Mononuclear cell (primary cell): Measurements from ENCODE around the gene TRAIP. TPM values are rescaled to one million over a fixed set of nuclear protein-coding genes. Genes with fewer than 3 reads are reported as not detected.

Experiments
- H3K27me3 ChIP-seq: 2 replicates; pipeline ENCODE4 v1.6.0; 2011; ENCODE audit warnings: low read length, control low read depth; ENCODE audit not compliant: insufficient read depth
- H3K4me1 ChIP-seq: 2 replicates; pipeline ENCODE4 v1.5.1; 2011; ENCODE audit warnings: mild to moderate bottlenecking, low read length, control low read depth; ENCODE audit not compliant: insufficient read depth
- H3K4me3 ChIP-seq: 2 replicates; pipeline ENCODE4 v1.5.1; 2011; ENCODE audit warnings: mild to moderate bottlenecking, low read length, moderate library complexity
- H3K9me3 ChIP-seq: 2 replicates; pipeline ENCODE4 v1.5.1; 2011; ENCODE audit warnings: low read depth, mild to moderate bottlenecking, control low read depth, low read length
- total RNA-seq: library from RNA; depleted of rRNA; stranded (reverse); fragments of >200 nt; gene quantifications from one replicate; pipeline ENCODE4 v1.2.3, GENCODE V29; 2012

TRAIP gene
- total RNA-seq, 1 donor, result 3.3 TPM

DNA sequence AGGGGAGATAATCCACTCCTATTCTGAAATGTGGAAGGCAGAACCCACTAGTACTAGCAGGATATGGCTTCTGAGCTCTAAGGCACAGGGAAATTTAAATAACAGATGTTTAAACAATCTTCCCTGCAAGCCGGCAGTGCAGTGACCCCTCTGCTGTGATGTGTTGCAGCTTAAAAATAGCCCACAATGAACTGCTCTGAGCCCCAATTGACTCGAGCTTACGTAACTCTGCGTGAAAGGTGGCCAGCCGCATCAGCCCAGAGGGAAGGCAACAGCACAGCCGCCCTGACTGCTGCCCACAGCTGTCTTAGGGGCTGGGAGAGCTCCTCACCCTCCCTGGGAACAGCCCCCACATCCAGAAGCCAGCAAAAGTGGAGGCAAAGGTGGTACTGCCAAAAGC, 25.8 kb upstream of the TRAIP start:
- H3K9me3 ChIP-seq, result no peaks in the 10 kb centered on the region
- H3K27me3 ChIP-seq, result no peaks in the 10 kb centered on the region
- no peaks in the 10 kb centered on the region for H3K4me1 ChIP-seq
- H3K4me3 ChIP-seq, result no peak overlapping the region

DNA sequence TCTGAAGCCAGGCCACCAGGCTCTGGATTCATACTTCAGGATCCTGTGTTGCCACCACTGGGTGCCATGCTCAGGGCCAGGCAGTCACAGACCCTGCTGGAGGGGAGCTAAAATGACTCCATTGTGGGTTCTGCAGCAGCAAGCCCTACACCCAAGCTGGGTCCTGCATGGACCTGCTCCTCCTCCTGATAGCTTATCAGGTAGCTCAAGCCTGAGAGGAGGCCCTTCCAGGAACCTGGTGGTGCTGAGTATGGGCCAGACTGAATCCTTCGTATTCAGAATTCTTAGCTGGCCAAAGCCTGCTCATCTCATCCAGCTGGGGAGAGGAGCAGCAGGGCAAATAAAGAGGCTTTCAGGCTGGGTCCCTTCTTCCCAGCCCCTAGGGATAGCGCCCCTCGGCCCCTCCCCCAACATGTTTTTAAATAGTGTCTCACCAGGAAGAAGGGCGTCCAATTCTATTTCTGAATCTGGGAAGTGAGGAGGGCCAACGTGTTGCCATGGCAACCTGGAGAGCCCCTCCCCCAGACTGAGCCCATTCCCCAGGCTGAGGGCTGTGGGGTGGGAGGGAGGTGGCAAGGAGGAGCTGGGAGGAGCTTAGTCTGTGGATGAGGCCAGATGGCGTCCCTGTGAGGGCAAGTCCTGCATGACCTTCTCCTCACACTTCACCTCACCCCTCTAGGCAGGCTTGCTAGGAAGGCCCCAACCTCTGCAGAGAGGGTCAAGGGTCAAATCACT, 24.4 kb upstream of the TRAIP start:
- H3K9me3 ChIP-seq, result no peaks in the 10 kb centered on the region
- no peaks in the 10 kb centered on the region for H3K27me3 ChIP-seq
- no peaks in the 10 kb centered on the region for H3K4me1 ChIP-seq
- no peak overlapping the region for H3K4me3 ChIP-seq

DNA sequence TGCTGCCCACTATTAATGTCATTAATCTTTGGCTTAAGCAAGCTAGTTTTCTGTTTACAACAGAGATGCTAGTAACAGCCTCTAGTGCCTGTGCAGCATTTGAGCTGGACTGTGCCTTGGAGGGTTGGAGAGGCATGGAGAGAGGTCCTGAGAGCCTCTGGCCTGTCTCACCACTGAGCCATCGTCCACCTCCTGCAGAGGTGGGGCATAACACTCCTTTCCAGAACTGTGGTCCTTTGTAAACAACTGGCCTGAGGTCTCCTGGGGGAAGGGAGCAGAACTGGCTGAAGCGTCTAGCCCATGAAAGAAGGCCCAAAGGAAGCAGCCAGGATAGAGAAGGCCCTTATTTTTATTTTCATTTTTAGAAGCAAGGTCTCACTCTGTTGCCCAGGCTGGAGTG, 23.4 kb upstream of the TRAIP start:
- no peaks in the 10 kb centered on the region for H3K4me1 ChIP-seq
- no peak overlapping the region for H3K4me3 ChIP-seq
- H3K9me3 ChIP-seq, result no peaks in the 10 kb centered on the region
- H3K27me3 ChIP-seq, result no peaks in the 10 kb centered on the region

DNA sequence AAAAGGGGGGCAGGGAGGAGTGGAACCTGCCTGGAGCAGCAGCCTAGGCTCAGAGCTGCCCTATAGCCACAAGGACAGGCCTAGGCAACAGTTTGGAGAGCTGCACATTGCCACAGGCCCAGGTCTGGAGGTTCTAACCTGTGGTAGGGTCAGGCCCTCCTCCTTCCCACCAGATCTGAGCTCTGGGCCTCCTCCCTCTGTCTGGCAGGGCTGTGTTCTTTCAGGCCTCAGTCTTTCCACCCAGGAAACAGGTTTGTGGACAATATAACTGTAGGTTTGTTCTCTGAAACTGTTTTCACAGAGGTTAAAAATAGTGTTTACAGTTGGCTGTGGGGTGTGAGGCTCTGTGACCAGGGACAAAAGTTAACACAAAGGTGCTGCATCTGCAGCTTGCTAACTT, 22.3 kb upstream of the TRAIP start:
- Histone ChIP-seq H3K9me3 (no peaks in the 10 kb centered on the region), H3K27me3 (no peaks in the 10 kb centered on the region), H3K4me3 (no peak overlapping the region), H3K4me1 (no peaks in the 10 kb centered on the region)

DNA sequence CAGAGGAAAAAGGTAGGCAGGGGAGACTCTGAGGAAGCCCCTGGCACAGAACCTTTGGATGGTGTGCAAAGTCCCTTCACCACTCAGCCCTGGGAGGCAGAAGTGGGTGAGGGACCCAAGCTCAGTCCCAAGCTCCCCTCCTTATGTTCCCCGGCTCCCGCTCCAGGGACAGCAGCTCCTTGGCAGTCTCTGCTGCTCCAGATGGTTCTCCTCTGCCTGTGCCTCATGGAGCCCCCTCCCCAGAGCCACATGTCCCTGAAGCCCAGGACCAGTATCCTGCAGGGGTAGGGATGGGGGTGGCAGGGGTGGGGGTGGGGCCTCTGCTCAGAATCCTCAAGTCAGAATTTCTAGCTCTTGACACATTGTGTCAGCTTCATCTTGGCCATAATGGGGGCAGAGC, 21.4 kb upstream of the TRAIP start:
- no peaks in the 10 kb centered on the region for H3K27me3 ChIP-seq
- H3K4me1 ChIP-seq, result no peaks in the 10 kb centered on the region
- H3K4me3 ChIP-seq, result no peak overlapping the region
- no peaks in the 10 kb centered on the region for H3K9me3 ChIP-seq

DNA sequence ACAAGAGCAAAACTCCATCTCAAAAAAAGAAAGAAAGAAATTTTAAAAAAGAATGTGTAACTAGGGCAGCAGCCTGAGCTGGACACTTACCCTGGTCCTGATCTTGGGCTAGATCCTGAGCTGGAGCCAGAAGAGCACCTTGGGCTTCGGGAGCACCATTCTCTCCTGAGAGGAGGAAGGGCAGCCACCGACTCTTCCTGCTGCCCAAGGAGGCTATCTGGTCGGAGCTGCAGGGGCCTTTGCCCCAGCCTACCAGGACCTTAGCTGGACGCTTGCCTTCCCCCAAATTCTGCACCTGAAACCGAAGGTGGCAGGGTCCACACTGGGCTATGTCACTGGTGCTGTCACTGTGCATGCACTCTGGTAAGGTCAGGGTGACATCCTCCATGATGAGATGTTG, 20.2 kb upstream of the TRAIP start:
- Histone ChIP-seq H3K4me1 (no peaks in the 10 kb centered on the region), H3K9me3 (no peaks in the 10 kb centered on the region), H3K27me3 (no peaks in the 10 kb centered on the region), H3K4me3 (no peak overlapping the region)

DNA sequence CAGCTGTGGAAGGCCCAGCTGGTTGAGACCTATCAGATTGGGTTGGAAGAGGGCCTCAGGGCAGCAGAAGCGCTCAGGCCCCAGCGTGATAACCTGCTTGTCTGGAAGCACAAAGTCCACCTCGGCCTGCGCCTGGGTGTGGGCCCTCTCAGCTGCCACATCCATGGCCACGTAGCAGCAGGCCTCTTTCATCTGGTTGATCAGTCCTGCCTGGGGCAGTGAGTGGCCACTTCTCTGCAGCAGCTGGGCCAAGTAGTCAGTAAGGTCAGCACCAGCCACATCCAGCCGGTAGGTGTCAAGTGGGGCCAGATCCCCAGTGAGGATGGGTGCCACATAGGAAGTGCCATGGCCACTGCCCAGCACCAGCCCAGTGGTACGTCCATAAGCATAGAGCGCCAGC, 17.3 kb upstream of the TRAIP start:
- no peaks in the 10 kb centered on the region for H3K9me3 ChIP-seq
- peaks cover 19% of the 10 kb centered on the region for H3K27me3 ChIP-seq
- H3K4me3 ChIP-seq, result no peak overlapping the region
- peaks cover 7% of the 10 kb centered on the region for H3K4me1 ChIP-seq

DNA sequence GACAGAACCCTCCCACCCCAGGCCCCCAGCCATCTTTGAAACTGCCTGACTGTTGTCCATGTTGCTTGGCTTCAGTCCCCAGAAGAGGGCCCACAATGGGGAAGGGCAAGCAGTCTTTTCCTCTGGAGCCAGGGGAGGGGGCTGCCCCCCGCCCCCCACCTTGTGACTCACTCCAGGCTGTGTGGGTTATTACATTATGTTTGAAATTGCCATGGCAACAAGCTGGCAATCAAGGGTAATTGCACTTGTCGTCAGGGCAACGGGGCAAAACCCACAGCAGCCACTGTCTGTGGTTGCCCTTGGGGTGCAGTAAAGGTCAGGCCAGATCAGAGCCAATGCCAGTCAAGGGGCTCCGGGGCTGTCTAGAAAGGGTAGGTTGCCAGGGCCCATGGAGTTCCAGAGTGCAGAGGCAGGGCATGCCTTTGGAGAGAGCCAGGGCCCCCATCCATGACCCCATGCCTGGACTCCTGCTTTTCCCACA, 16.5 kb upstream of the TRAIP start:
- Histone ChIP-seq H3K27me3 (peaks cover 27% of the 10 kb centered on the region), H3K4me3 (no peak overlapping the region), H3K4me1 (peaks cover 7% of the 10 kb centered on the region), H3K9me3 (no peaks in the 10 kb centered on the region)

DNA sequence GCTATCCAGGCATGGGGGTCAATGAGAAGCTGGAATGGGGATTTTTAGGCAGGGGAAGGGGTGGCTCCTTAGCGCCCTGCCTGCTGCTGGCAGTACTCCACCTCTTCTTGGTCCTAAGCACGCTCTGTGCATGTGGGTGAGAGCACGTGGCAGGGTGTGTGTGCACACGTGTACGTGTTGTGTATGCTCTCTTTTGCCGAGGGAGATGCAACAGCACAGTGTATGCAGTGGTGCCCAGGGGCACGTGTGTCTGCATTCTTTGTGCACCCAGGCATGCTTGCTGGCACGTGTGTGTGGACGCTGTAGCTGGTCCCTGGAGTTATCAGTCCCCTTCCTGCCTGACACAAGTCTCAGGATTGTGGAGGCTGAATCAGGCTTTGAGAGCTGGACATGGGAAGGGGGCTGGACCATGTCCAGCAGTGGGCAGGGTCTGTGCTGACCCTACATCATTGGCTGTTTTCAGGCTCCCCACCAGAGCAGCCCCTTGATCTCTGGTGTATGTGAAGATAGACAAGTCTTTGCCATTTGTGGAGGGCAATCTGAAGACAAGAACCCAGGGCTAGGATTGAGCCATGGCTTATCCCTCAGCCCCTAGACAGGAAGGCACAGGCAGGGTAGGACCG, 15.3 kb upstream of the TRAIP start:
- no peak overlapping the region for H3K4me3 ChIP-seq
- H3K4me1 ChIP-seq, result peaks cover 7% of the 10 kb centered on the region
- H3K9me3 ChIP-seq, result no peaks in the 10 kb centered on the region
- H3K27me3 ChIP-seq, result peaks cover 28% of the 10 kb centered on the region

DNA sequence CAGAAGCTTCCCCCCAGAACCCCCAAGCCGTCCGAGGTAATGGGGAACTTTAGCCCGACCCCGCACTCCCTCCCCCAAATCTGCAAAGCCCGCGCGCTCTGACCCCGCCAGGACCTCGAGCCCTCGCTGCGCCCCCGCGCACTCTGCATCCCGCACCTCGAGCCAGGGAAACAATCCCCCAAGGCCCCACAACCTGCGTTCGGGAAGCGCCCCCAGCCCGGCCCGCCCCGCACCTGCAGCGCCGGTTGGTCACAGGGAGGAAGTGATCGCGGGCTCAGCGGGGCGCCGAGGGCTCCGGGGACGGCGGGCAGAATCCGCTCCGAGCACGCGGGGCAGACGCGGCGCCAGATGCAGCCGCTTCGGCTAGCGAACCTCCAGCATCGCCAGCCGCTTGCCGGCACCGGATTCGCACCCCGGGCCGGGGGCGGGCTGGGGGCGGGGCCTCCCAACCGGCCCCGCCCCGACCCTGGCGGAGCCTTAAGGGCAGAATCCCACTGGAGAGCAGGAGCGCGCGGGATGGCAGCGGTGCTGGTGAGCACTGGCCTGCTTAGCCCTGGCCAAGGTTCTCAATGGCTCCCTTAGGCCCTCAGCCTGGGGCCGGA, 13.3 kb upstream of the TRAIP start, which contains the start of gene CAMKV:
CAMKV (minus strand) TSS at position 382 of the 602 bp plus-strand sequence. CDS start 7,518 bp downstream, outside the sequence.
- Histone ChIP-seq H3K9me3 (no peaks in the 10 kb centered on the region), H3K27me3 (peaks cover 30% of the 10 kb centered on the region), H3K4me1 (peaks cover 7% of the 10 kb centered on the region), H3K4me3 (no peak within 1 kb of the TSS)

DNA sequence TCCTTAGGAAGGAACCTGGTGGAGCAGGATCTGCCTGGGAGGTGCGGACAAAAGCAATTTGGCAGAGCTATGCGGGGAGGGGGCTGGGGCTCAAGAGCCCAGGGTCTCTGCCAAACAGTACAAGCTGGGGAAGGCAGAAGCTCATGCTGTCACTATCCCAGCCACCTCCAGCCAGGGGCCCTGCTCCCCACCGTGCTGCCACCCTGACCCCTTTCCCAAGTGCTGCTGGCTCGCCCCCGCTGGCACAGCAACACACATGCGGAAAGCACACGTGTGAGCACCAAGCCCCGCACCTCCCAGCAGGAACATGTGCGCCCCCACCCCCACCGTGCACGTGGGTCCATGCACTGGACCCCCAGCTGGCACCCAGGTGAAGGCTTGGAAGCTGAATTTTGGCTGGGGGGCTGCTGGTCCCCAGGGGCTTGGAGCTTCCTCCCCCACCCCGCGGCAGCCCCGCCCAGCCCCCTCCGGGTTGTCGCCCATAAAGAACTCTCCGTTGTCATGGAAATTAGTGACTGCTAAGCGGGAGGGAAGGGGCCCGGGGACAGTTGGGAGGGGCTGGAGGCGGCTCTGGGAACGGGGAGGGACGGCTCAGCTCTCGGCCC, 12.6 kb upstream of the TRAIP start:
- Histone ChIP-seq H3K9me3 (no peaks in the 10 kb centered on the region), H3K4me1 (peaks cover 7% of the 10 kb centered on the region), H3K27me3 (peaks cover 30% of the 10 kb centered on the region), H3K4me3 (no peak overlapping the region)

DNA sequence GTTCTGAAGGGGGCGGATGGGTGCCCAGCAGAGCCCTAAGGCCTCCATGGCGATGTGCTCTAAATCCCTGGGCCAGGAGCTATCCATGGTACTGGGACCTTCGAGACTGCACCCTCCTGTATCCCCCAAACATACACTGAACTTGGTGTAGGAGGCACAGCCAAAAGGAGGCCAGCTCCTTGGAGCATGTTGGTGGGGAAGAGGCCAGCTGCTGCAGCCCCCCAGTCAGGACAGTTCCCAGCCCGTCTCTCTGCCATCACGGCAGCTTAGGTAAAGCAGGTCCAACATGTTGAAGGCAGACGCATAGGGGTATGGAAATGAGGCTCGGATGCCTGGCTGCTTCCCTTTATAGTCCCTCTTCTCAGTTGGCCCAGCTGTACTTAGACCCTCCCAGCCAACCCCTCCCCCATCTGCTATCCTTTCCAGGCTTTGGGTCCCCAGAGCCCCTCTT, 11.5 kb upstream of the TRAIP start:
- H3K4me3 ChIP-seq, result no peak overlapping the region
- peaks cover 7% of the 10 kb centered on the region for H3K4me1 ChIP-seq
- no peaks in the 10 kb centered on the region for H3K9me3 ChIP-seq
- peaks cover 30% of the 10 kb centered on the region for H3K27me3 ChIP-seq

DNA sequence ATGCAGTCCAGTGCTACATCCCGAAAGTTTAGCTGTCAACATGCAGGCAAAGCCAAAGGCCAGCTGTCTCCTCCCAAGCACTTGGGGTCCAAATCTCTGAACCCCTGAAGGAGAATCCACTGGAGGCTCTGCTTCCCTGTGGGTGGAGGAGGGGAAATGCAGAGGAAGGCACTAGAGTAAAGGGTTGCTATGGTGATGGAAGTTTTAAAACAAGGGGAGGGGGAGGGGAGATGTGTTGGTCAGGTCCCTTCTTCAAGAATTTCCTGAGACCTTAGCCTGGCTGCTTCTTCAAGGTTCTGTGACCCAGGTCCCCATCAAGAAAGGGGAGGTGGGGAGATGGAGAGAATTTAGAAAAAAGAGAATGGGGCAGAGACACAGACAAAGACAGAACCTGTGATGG, 11.0 kb upstream of the TRAIP start:
- Histone ChIP-seq H3K27me3 (peaks cover 30% of the 10 kb centered on the region), H3K4me3 (no peak overlapping the region)

DNA sequence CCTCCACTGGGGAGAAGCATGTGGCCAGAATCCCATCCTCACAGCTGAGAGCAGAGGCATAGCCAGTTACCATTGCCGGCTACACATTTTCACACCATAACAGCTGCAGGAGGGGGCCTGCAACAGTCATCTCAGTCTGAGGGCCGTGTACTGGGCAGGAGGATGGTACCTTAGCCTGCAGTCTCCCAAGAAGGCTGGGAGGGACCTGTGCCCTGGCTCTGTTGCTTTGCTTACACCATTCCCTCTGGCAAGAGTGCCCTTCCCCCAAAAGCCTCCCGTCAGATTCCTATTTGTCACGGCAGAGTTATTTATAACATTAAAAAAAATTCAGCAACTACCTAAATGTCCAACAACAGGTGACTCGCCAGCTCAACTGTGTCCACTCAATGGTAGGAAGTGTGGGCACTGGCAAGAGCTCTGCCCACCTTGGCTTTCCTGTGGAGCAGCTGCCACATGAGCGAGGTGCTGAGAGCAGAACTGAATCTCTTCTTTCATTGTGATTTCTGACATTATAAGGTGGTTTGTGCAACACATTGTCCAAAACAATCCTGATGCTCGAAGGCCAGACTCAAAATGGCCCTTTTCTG, 8.9 kb upstream of the TRAIP start:
- no peak overlapping the region for H3K4me3 ChIP-seq
- peaks cover 7% of the 10 kb centered on the region for H3K4me1 ChIP-seq
- H3K9me3 ChIP-seq, result no peaks in the 10 kb centered on the region
- peaks cover 24% of the 10 kb centered on the region for H3K27me3 ChIP-seq

More for the DNA sequence above, 11.0 kb upstream of the TRAIP start:
- Histone ChIP-seq H3K4me1 (peaks cover 7% of the 10 kb centered on the region), H3K9me3 (no peaks in the 10 kb centered on the region)

DNA sequence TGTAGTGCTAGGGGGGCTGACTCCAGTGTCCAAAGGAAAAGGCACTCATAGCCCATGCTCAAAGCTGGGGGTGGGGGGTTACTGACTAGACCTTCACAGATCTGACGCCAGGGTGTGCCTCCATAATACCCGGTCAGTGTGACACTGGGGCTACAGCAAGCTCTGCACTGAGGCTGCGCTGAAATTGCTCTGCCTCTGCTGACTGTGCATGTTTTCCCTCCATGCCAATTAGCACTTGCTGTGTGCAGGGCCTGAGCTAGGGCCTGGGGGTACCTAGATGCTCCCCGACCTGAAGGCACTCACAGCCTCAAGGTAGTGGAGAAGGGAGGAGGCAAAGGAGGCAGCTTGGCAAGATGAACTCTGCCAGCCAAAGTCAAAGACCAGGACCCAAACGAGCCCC, 8.1 kb upstream of the TRAIP start:
- Histone ChIP-seq H3K4me3 (no peak overlapping the region), H3K9me3 (no peaks in the 10 kb centered on the region), H3K4me1 (peaks cover 2% of the 10 kb centered on the region), H3K27me3 (peaks cover 16% of the 10 kb centered on the region)
